Prostate gland (tissue), 2 donors: ENCODE data around the gene PNMA1. TPM values are rescaled to one million over a fixed set of nuclear protein-coding genes. Genes with fewer than 3 reads are reported as not detected.
A peak's percentile ranks its signal among the peaks of the same experiment; 100 is the strongest.

Experiments
- DNase-seq: peaks from one replicate; pipeline ENCODE4 v3.0.0-alpha.2; 2019; ENCODE audit warnings: low spot score
- H3K27ac ChIP-seq, 2 donors: fragments of 200-600 bp; sonication (generic); 2 replicates each; pipeline ENCODE4 v1.5.1; 2017 to 2019
- H3K27me3 ChIP-seq: fragments of 200-600 bp; sonication (generic); replicated peaks from 2 replicates; pipeline ENCODE4 v1.5.1; 2019; ENCODE audit not compliant: insufficient read depth
- H3K36me3 ChIP-seq, 2 donors: fragments of 200-600 bp; sonication (generic); 1 replicate in 1 of 2; 2 replicates in 1 of 2; pipeline versions ENCODE4 v1.5.1 to v1.8.1; 2017 to 2019
- H3K4me1 ChIP-seq: fragments of 200-600 bp; sonication (generic); replicated peaks from 2 replicates; pipeline ENCODE4 v1.5.1; 2019
- H3K4me3 ChIP-seq, 2 donors: fragments of 200-600 bp; sonication (generic); 2 replicates each; pipeline ENCODE4 v1.5.1; 2017 to 2019
- H3K9me3 ChIP-seq: fragments of 200-600 bp; sonication (generic); 2 replicates; pipeline ENCODE4 v1.5.1; 2017
- CTCF ChIP-seq, 4 experiments: fragments of 200-600 bp in 2 of 4; fragments of 450-650 bp in 2 of 4; sonication (generic) in 2 of 4; IDR thresholded peaks; 1 replicate in 3 of 4; 2 replicates in 1 of 4; pipeline ENCODE4 v1.5.1; 2016 to 2019; ENCODE audit warnings: antibody characterized with exemption in 4 of 4, mild to moderate bottlenecking in 2 of 4, moderate library complexity in 2 of 4
- POLR2A ChIP-seq: fragments of 450-650 bp; IDR thresholded peaks from one replicate; pipeline ENCODE4 v1.6.1; 2016; ENCODE audit warnings: antibody characterized with exemption, mild to moderate bottlenecking
- POLR2AphosphoS5 ChIP-seq: sonication (generic); formaldehyde crosslinking; IDR thresholded peaks from one replicate; pipeline ENCODE4 v1.6.1; 2017; ENCODE audit warnings: antibody characterized with exemption
- WGBS: methylation state at CpG from one replicate; pipeline ENCODE4 v1.1.5; 2018; 5-methylcytosine and 5-hydroxymethylcytosine counted together
- intact Hi-C: fragments of 100-400 bp; cut with DNase I; formaldehyde crosslinking; loops from one replicate; pipeline ENCODE4 v1.14.2; 2022
- total RNA-seq, 2 donors: library from RNA; depleted of rRNA; stranded (reverse); fragments of >200 nt; gene quantifications; one replicate each; pipeline ENCODE4 v1.1.0, GENCODE V29; 2016

The PNMA1 gene
- total RNA-seq, 2 donors from 2014 or later, result 18.6 to 62.7 TPM

GRCh38 chr14:73750531-73750901 is 36.3 kb upstream of the PNMA1 start:
- TF ChIP-seq CTCF (IDR thresholded peaks at IDR 0.05) (no peak), POLR2AphosphoS5 (peak; percentile 64)
- WGBS, result 17% methylated on average over 3 of the region's 3 CpGs
- no peak overlapping the region for H3K4me3 ChIP-seq
- H3K9me3 ChIP-seq, result no peaks in the 10 kb centered on the region
- H3K4me1 ChIP-seq, result peaks cover 83% of the 10 kb centered on the region
- DNase-seq, result peak; percentile 56
- H3K27me3 ChIP-seq, result no peaks in the 10 kb centered on the region
- intact Hi-C loops, result no loop called here
- peak overlapping the region; percentile 83 to 95 for H3K27ac ChIP-seq
- no peaks in the 10 kb centered on the region for H3K36me3 ChIP-seq

DNA sequence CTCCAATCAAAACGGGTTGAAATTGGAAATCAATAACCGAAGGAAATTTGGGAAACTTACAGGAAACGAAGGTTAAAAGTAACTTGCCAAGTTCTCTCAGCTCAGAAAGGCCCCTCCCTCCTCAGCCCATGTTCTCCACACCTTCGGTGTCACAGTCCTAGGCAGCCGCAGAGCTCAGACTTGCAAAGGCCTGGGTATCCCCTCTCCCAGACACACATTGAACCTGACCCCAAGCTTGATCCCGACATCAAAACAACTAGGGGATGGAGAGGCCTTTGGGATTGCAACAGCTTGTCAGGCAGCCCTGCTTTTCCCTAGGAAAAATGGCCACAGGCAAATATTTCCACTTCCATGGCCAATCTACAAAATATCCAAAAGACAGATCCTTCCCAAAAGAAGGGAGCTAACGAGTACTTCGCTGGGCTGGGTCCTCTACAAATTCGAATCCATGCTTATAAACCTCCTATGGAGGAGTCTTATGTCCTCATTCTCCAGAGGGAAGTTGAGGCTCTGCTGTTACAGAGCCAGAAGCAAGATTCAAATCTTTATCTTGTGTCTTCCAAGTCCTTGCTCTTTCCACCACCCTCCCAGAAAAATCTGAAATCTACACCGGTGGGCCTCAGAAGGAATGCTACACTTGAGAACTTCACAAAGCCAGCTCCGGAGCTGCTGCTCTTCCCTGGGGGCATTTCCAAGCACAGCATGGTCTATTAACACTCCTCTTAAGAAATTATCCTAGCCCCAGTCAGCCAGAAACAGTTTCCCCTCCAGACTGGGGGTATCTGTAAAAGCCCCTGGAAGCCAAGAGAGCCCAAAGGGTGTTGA is 35.7 kb upstream of the PNMA1 start:
- DNase-seq, result no peak
- no peaks in the 10 kb centered on the region for H3K36me3 ChIP-seq
- no peaks in the 10 kb centered on the region for H3K9me3 ChIP-seq
- H3K4me3 ChIP-seq, result no peak overlapping the region
- 51% methylated on average over 11 of the region's 11 CpGs for WGBS
- intact Hi-C loops, result no loop called here
- H3K27ac ChIP-seq, result peak overlapping the region; percentile 83 to 95
- peaks cover 85% of the 10 kb centered on the region for H3K4me1 ChIP-seq
- no peaks in the 10 kb centered on the region for H3K27me3 ChIP-seq
- TF ChIP-seq CTCF (IDR thresholded peaks at IDR 0.05), result no peak
- no peak for TF ChIP-seq POLR2AphosphoS5
- no peak for TF ChIP-seq POLR2A

- Histone ChIP-seq H3K27ac (no peak overlapping the region), H3K4me1 (peaks cover 84% of the 10 kb centered on the region)
- intact Hi-C loops, result no loop called here
Measured at GRCh38 chr14:73748858-73749357, 34.7 kb upstream of the PNMA1 start.

DNA sequence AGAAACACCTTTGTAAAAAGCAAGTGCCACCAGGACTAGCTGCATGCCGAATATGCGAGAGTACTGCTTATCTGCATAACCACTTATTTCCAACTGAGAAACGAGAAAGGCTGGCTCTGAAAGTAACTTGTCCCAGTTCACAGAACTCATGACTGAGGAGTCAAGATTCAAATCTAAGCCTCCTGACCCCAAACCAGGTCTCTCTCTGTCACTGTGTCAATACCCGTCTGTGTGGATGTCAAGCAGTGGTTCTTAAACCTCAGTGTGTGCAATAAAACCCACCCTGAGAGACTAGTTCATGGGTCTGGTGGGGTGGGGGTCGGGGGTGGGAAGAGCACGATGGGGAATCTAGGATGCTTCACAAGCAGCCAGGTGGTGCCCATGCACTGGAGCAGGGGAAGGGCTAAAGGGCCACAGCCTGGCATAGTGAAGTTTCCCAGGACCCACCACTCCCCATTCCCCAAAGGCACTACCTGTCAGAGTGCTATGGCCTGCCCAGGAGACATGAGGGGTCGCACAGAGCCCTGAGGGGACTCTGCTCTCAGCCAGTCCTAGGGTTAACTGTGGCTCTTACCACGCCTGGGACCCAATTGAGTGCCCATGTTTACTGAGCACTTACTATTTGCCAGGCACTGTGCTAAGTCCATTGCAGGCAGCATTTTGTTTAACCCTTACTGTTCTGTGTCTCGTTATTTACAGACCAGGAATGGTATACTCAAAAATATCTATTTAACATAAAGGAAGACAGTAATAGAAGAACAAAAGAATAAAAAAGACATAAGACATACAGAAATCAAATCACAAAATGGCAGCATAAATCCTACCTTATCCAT is 33.4 kb upstream of the PNMA1 start:
- Histone ChIP-seq H3K4me3 (no peak overlapping the region), H3K27ac (peak overlapping the region in 1 of 2 donors; percentile 29), H3K27me3 (no peaks in the 10 kb centered on the region), H3K9me3 (no peaks in the 10 kb centered on the region), H3K36me3 (no peaks in the 10 kb centered on the region), H3K4me1 (peaks cover 81% of the 10 kb centered on the region)
- WGBS, result 75% methylated on average over 9 of the region's 9 CpGs
- no peak for TF ChIP-seq POLR2A
- no peak for TF ChIP-seq POLR2AphosphoS5
- TF ChIP-seq CTCF (IDR thresholded peaks at IDR 0.05), result no peak
- intact Hi-C loops, result no loop called here
- no peak for DNase-seq

More at GRCh38 chr14:73748858-73749357, 34.7 kb upstream of the PNMA1 start:
- Histone ChIP-seq H3K4me3 (no peak overlapping the region), H3K36me3 (no peaks in the 10 kb centered on the region), H3K9me3 (no peaks in the 10 kb centered on the region), H3K27me3 (no peaks in the 10 kb centered on the region)
- TF ChIP-seq POLR2A, result no peak
- TF ChIP-seq CTCF (IDR thresholded peaks at IDR 0.05), result no peak
- TF ChIP-seq POLR2AphosphoS5, result no peak
- WGBS, result 83% methylated on average over 6 of the region's 6 CpGs
- DNase-seq, result no peak
